OCI-LY1 (cell line): Measurements from ENCODE around the gene STX18.

Experiments used
- CTCF ChIP-seq: fragments of 200-600 bp; sonication (generic), shearing (Covaris generic); IDR thresholded peaks from 2 replicates; pipeline ENCODE4 v1.5.1; 2017; ENCODE audit warnings: mild to moderate bottlenecking, antibody characterized with exemption, low read length, moderate library complexity, mixed read lengths
- EZH2 ChIP-seq: fragments of 200-600 bp; sonication (generic), shearing (Covaris generic); IDR thresholded peaks from 2 replicates; pipeline ENCODE4 v1.8.0; 2017; ENCODE audit warnings: borderline replicate concordance, mixed run types, mild to moderate bottlenecking, antibody characterized with exemption, low read length, moderate library complexity, mixed read lengths

- no peak for TF ChIP-seq CTCF
- no peak for TF ChIP-seq EZH2
Observed at GRCh38 chr4:4477796-4478195, 64.1 kb downstream of the STX18 start.
